Activated T-cell treated with anti-CD3 and anti-CD28 coated beads, Interleukin-2, amount 50 U/mL, for 24 hours (primary cell): ENCODE results near the gene COMMD9.

ENCODE experiments used
- DNase-seq: peaks from one replicate; pipeline ENCODE4 v3.0.0-alpha.2; 2020
- H3K27ac Mint-ChIP-seq: 2 replicates; pipeline ENCODE4 v1.8.0; 2020; ENCODE audit warnings: mild to moderate bottlenecking, mixed read lengths
- H3K27me3 Mint-ChIP-seq: 2 replicates; pipeline ENCODE4 v1.8.0; 2020; ENCODE audit warnings: mixed read lengths
- H3K36me3 Mint-ChIP-seq: 2 replicates; pipeline ENCODE4 v1.8.0; 2020; ENCODE audit warnings: low read depth, mixed read lengths
- H3K4me1 Mint-ChIP-seq: 2 replicates; pipeline ENCODE4 v1.8.0; 2020; ENCODE audit warnings: low read depth, mixed read lengths
- H3K4me3 Mint-ChIP-seq: 2 replicates; pipeline ENCODE4 v1.8.0; 2020; ENCODE audit warnings: mild to moderate bottlenecking, moderate library complexity, mixed read lengths
- H3K9me3 Mint-ChIP-seq: 2 replicates; pipeline ENCODE4 v1.8.0; 2020; ENCODE audit warnings: mixed read lengths

Gene COMMD9

DNA sequence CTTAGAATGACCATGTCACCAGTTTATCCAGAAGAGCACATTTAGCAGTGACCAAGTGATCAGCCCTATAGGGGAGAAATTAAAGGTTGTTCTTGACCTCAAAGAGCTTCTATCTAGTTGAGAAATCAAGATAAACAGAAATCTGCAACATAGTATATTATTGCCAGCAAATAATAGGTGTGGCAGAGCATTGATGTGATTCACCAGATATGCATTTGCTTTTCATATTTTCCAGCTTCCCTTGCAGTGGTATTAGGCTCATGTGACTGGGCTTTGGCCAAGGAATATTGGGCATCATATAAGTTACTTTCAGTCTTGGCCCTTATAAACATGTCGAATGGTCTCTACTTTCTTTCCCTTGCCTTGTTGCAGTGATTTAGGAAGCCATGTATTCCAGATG, 34.5 kb downstream of the COMMD9 start:
- Mint-ChIP-seq H3K27me3 (peaks cover 44% of the 10 kb centered on the region), H3K4me1 (no peaks in the 10 kb centered on the region), H3K9me3 (no peaks in the 10 kb centered on the region), H3K36me3 (no peaks in the 10 kb centered on the region), H3K4me3 (no peak overlapping the region), H3K27ac (no peak overlapping the region)
- no peak for DNase-seq

DNA sequence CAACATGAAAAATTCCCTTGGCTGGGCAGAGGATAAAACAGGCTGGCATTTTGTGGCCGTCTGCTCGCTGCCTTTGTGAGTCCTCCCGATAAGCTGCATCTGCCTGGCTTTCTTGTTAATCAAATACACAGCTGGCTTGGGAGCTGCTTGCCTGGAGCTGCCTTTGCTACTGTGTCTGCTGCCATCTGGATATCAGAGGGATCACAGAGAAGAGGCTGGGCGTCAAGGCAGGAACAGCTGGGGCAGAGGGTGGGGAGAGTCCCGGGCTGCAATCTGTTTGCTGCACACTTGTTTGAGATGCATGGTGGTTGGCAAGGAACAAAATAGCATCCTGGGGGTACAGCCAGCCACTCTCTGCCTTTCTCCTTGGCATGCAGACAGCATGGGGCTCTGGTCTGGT, 36.0 kb downstream of the COMMD9 start:
- no peak overlapping the region for H3K27ac Mint-ChIP-seq
- no peaks in the 10 kb centered on the region for H3K36me3 Mint-ChIP-seq
- H3K27me3 Mint-ChIP-seq = peaks cover 48% of the 10 kb centered on the region
- H3K4me3 Mint-ChIP-seq = no peak overlapping the region
- DNase-seq = no peak
- peaks cover 3% of the 10 kb centered on the region for H3K4me1 Mint-ChIP-seq
- no peaks in the 10 kb centered on the region for H3K9me3 Mint-ChIP-seq

DNA sequence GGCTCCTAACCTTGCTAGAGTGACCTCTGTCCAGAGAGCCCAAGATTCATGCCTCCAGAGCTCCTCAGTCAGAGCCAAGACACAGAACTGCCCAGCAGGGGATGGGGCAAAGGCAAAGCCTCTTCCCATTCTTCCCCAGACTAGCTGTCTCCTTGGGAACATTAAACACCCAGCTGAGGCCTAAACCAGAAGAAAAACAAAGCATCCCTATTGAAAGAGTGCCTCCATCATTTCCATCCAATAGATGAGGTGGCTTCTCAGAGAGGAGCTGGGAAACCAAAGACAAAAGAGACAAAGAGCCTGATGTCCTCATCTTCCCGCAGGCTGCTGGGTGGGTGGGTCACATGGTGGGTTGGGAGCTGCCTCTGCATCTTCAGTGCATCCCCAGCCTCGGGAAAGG, 37.4 kb downstream of the COMMD9 start:
- Mint-ChIP-seq H3K27ac (no peak overlapping the region), H3K4me1 (peaks cover 3% of the 10 kb centered on the region), H3K27me3 (peaks cover 50% of the 10 kb centered on the region), H3K9me3 (no peaks in the 10 kb centered on the region), H3K36me3 (no peaks in the 10 kb centered on the region), H3K4me3 (no peak overlapping the region)
- no peak for DNase-seq

DNA sequence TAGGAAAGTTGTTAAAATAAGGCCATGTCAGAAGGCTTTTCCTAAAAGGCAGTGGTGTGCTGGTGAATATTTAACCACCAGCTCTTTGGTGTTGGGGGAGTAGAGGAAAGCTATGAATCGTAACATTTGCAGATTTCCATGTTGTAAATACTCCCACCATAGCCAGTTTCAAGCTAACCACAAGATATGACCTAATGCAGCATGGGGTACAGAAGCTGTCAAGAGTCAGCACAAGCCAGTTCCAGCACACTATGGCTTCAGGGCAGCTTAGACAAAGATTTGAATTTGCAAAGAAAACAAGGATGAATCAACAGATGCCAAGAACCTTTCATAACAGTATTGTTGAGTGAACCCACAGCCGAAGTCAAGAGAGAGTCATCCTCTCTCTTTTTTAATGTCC, 40.0 kb downstream of the COMMD9 start:
- no peak for DNase-seq

DNA sequence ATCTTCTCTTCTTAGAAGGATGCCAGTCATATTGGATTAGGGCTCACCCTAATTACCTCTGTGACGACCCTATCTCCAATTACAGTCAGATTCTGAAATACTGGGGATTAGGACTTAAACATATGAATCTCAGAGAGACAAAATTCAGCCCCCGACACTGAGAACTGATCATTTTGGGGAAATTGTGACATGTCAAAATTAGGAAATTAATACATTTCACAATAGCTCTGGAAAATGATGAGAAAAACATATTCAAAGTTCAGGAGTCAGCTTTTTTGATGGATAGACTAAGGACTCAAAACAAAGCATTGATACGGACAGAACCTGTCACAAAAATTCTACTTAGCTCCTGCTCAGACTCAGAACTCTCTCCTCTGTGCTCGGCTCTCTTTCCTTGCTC, 40.8 kb downstream of the COMMD9 start:
- H3K4me3 Mint-ChIP-seq = no peak overlapping the region
- no peaks in the 10 kb centered on the region for H3K9me3 Mint-ChIP-seq
- H3K4me1 Mint-ChIP-seq = peaks cover 3% of the 10 kb centered on the region
- H3K27ac Mint-ChIP-seq = no peak overlapping the region
- no peak for DNase-seq
- no peaks in the 10 kb centered on the region for H3K36me3 Mint-ChIP-seq
- H3K27me3 Mint-ChIP-seq = peaks cover 63% of the 10 kb centered on the region

More for the DNA sequence above, 40.0 kb downstream of the COMMD9 start:
- no peak overlapping the region for H3K4me3 Mint-ChIP-seq
- no peaks in the 10 kb centered on the region for H3K9me3 Mint-ChIP-seq
- H3K27me3 Mint-ChIP-seq = peaks cover 59% of the 10 kb centered on the region
- H3K4me1 Mint-ChIP-seq = peaks cover 3% of the 10 kb centered on the region
- no peaks in the 10 kb centered on the region for H3K36me3 Mint-ChIP-seq
- no peak overlapping the region for H3K27ac Mint-ChIP-seq

DNA sequence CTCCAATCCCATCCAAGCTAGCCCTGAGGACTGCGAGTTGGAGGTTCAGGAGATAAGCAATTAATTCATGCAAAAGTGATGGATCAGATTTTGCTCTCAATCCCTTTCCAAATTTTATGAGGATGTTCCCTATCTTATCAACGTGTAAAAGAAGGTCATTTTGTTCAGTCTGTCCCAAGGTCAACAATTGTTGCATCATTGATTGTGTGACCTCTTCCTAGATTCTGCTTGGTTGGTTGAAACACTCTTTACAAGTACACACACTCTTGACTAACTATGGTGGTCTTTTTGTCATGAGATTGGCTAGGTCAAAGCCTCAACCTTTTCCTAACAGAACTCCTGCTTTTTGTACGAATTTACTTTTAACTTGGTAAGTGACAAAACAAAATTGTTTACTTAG, 41.7 kb downstream of the COMMD9 start:
- no peaks in the 10 kb centered on the region for H3K36me3 Mint-ChIP-seq
- no peak overlapping the region for H3K27ac Mint-ChIP-seq
- H3K4me3 Mint-ChIP-seq = no peak overlapping the region
- no peak for DNase-seq
- H3K9me3 Mint-ChIP-seq = no peaks in the 10 kb centered on the region
- H3K27me3 Mint-ChIP-seq = peaks cover 65% of the 10 kb centered on the region
- peaks cover 3% of the 10 kb centered on the region for H3K4me1 Mint-ChIP-seq

DNA sequence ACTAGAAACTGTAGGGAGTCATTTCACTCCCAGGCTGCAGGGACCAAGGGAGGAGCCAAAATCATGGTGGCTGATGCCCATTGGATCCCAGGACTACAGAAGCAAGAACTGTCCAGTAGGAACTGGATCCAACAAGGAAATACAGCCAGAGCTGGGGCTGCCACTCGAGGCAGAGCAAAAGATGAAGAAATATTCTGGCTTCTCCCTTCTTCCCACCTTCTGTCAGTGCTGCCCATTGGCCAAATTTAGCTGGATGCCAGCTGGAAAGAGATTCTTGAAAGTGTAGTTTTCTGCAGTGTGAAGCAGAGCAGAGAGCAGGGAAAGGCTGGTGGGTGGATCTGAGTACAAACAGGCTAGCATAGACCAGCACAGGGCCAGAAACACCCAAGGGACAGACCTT, 45.6 kb downstream of the COMMD9 start:
- no peaks in the 10 kb centered on the region for H3K9me3 Mint-ChIP-seq
- no peak for DNase-seq

DNA sequence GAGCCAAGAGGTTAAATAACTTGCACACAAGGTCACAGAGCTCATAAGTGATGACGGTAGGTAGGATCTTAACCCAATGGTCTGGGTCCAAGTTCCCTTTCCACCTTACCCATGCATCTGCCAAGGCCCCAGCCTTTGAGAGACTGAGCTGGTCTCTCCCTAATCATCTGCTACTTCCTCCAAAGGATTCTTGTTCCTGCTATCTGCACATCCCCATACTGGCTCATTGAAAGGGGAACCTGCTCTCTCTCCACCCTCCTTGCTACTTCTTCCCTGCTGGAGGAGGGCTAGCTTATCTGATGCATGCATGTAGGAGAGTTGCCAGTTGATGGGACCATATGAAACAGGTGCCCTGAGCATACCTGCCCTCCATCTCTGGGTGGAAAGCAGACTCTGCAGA, 47.7 kb downstream of the COMMD9 start:
- Mint-ChIP-seq H3K4me3 (no peak overlapping the region), H3K27me3 (peaks cover 25% of the 10 kb centered on the region), H3K9me3 (no peaks in the 10 kb centered on the region), H3K4me1 (no peaks in the 10 kb centered on the region), H3K36me3 (no peaks in the 10 kb centered on the region), H3K27ac (no peak overlapping the region)
- no peak for DNase-seq

More for the DNA sequence above, 45.6 kb downstream of the COMMD9 start:
- Mint-ChIP-seq H3K4me3 (no peak overlapping the region), H3K4me1 (no peaks in the 10 kb centered on the region), H3K36me3 (no peaks in the 10 kb centered on the region), H3K27me3 (peaks cover 41% of the 10 kb centered on the region), H3K27ac (no peak overlapping the region)

DNA sequence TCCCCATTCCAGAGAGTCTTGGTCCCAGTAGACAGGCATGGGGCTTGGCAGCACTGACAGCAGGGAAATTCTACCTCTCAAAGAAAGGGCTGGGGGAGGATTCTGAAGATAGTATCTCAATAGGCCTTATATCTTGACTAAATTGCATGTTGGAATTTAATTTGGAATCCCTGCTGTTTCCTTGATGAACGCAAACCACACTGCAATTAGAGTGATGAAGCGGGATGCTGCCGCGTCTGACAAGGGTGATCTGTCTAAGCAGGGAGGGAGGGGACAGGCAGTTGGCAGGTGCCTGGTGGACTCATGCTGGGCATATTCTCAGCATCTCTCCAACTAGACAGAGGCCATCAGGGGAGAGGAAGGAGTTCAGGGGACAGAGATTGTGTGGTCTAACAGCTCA, 48.4 kb downstream of the COMMD9 start:
- Mint-ChIP-seq H3K27ac (no peak overlapping the region), H3K27me3 (peaks cover 25% of the 10 kb centered on the region), H3K9me3 (no peaks in the 10 kb centered on the region), H3K4me1 (no peaks in the 10 kb centered on the region), H3K4me3 (no peak overlapping the region), H3K36me3 (no peaks in the 10 kb centered on the region)
- DNase-seq = no peak

DNA sequence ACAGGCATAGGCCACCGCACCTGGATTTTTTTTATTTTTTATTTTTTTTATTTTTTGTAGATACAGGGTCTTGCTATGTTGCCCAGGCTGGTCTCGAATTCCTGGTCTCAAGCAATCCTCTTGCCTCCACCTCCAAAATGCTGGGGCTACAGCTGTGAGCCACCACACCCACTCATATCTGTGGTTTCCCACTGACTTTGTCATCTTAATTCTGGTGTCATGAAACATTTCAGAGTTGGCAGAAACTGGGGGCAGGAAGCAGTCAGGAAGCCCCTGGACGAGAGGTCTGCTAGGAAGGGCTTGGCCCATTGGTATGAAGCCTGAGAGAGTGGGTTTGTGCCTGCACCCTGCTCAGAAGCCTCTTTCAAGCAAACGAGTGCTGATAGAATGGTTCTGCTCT, 49.1 kb downstream of the COMMD9 start:
- H3K27ac Mint-ChIP-seq = no peak overlapping the region
- no peaks in the 10 kb centered on the region for H3K4me1 Mint-ChIP-seq
- peaks cover 25% of the 10 kb centered on the region for H3K27me3 Mint-ChIP-seq
- H3K9me3 Mint-ChIP-seq = no peaks in the 10 kb centered on the region
- no peaks in the 10 kb centered on the region for H3K36me3 Mint-ChIP-seq
- DNase-seq = no peak
- H3K4me3 Mint-ChIP-seq = no peak overlapping the region

DNA sequence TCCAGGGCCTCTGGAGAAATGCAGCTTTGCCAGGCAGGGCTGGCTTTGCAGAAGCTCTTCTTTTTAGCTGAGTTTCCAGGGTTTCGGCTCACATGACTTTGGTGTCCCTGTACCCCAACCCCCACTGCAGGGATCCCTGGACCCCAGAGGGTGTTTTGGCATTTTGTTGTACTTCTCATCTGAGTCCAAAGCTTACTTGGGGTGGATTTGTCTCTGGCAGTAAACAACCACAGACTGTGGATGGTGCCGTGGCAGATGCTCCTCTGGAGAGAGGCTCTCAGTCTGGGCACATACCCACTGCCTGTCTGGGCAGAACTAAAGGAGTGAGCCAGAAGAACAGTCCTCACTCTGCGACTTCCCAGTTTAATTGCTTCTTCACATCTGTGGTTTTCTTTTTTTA, 49.6 kb downstream of the COMMD9 start:
- DNase-seq = no peak
- Mint-ChIP-seq H3K27ac (no peak overlapping the region), H3K27me3 (peaks cover 25% of the 10 kb centered on the region), H3K4me1 (no peaks in the 10 kb centered on the region), H3K4me3 (no peak overlapping the region), H3K36me3 (no peaks in the 10 kb centered on the region), H3K9me3 (no peaks in the 10 kb centered on the region)

DNA sequence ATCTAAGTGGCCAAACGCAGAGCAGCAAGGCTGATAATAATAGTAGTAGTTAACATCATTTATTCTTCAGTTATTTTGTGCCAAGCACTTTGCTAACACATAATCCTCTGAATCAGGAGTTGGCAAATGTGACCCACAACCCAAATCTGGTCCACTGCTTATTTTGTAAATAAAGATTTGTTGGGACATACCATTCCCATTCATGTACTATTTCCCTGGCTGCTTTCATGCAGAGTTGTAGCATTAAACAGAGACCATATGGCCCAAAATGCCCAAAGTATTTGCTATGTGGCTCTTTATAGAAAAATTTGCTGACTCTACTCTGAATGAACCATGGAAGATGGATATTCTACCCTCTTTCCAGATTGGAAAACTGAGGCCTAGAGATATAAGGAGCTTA, 50.3 kb downstream of the COMMD9 start:
- Mint-ChIP-seq H3K36me3 (no peaks in the 10 kb centered on the region), H3K4me3 (no peak overlapping the region), H3K4me1 (no peaks in the 10 kb centered on the region), H3K9me3 (no peaks in the 10 kb centered on the region), H3K27me3 (peaks cover 25% of the 10 kb centered on the region), H3K27ac (no peak overlapping the region)
- DNase-seq = no peak

DNA sequence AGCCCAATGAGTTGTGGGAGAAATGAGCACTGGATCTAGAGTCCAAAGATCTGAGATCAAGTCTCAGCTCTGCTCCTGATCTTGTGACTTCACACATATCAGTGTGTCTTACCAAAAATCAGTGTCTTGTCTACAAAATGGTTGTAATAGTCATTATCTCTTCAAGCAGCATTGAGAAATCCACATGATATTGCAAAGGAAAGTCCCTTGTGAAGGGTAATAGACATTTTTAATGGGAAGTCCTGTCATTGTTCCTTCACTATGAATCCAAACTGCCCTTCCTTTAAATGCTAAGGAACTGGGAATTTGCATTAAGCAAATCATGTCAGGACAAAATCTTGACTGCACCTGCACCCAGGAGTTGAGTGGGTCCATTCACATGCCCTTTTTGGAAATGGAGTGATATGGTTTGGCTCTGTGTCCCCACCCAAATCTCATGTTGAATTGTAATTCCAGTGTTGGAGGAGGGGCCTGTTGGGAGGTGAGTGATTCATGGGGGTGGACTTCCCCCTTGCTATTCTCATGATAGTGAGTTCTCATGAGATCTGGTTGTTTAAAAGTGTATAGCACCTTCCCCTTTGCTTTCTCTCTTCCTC, 51.1 kb downstream of the COMMD9 start:
- Mint-ChIP-seq H3K36me3 (no peaks in the 10 kb centered on the region), H3K4me3 (no peak overlapping the region), H3K9me3 (no peaks in the 10 kb centered on the region), H3K27ac (no peak overlapping the region), H3K27me3 (peaks cover 19% of the 10 kb centered on the region), H3K4me1 (no peaks in the 10 kb centered on the region)
- no peak for DNase-seq

DNA sequence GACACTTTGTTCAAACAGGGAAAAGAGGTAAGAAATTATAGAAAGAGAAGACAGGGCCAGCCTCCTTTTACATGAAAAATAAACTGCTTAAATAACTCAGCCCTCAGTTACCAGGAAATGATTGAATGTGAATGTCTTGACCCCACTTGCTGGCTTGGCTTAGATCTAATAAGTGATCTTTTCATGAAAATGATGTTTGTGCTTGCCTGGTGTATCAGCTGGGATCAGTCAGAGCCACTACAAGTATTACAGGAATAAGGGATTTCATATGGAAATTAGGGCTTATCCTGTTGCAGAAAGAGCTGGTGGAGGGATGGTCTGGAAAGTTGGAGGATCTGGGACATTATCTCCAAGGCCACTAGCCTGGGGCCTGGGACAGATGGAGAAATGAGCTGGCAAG, 51.8 kb downstream of the COMMD9 start:
- no peak for DNase-seq
- no peaks in the 10 kb centered on the region for H3K36me3 Mint-ChIP-seq
- H3K27me3 Mint-ChIP-seq = peaks cover 22% of the 10 kb centered on the region
- no peak overlapping the region for H3K27ac Mint-ChIP-seq
- H3K4me1 Mint-ChIP-seq = no peaks in the 10 kb centered on the region
- H3K9me3 Mint-ChIP-seq = no peaks in the 10 kb centered on the region
- no peak overlapping the region for H3K4me3 Mint-ChIP-seq

DNA sequence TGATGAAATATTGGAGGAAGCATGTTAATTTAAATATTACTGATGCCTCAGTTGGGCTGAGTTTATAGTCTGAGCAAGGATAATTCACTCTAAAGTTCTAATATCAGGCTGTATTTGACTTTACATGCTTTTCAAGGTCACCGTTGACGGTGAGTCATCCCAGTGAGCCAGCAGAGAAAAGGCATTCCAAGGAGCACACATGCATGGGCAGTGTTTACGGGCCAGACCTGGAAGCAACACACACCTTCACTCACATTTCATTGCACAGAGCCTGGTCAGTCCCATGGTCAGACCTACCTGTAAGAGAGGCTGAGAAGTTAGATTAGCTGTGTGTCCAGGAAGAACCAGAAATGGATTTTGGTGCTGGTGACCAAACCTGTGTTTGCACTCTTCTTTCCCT, 53.5 kb downstream of the COMMD9 start:
- H3K27me3 Mint-ChIP-seq = peaks cover 20% of the 10 kb centered on the region
- no peaks in the 10 kb centered on the region for H3K9me3 Mint-ChIP-seq
- H3K4me3 Mint-ChIP-seq = no peak overlapping the region
- no peaks in the 10 kb centered on the region for H3K36me3 Mint-ChIP-seq
- no peak overlapping the region for H3K27ac Mint-ChIP-seq
- no peaks in the 10 kb centered on the region for H3K4me1 Mint-ChIP-seq
- no peak for DNase-seq

DNA sequence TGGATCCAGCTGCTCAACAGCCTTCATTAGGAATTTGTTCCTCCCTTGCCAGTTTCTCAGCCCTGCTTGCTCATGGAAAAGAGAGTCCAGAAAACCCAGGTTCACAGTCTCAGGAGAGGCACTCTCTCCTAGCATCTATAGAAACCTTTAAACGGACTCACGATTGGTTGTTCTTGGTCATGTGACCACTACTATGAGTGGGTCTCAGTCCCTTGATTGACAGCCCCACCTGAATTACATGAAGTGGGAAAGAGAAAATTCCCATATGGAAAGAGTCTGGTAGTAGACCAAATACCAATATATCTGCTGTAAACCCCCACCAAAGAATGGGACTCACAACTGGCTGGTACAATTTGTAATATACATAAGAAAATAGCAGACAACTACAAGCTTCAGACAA, 54.4 kb downstream of the COMMD9 start:
- H3K27ac Mint-ChIP-seq = no peak overlapping the region
- H3K27me3 Mint-ChIP-seq = peaks cover 19% of the 10 kb centered on the region
- no peak overlapping the region for H3K4me3 Mint-ChIP-seq
- no peaks in the 10 kb centered on the region for H3K9me3 Mint-ChIP-seq
- H3K4me1 Mint-ChIP-seq = no peaks in the 10 kb centered on the region
- no peaks in the 10 kb centered on the region for H3K36me3 Mint-ChIP-seq
- no peak for DNase-seq
